Measurements from ENCODE around the gene EIF4G1. TPM values are rescaled to one million over a fixed set of nuclear protein-coding genes. Genes with fewer than 3 reads are reported as not detected.

The EIF4G1 gene
- polyA plus RNA-seq, 3 donors = 13.9 to 119 (median 24.2) TPM

GRCh38 chr3:184348057-184348382 lies 33.6 kb downstream of the EIF4G1 start:
- Histone ChIP-seq H3K79me2 (ENCODE audit: insufficient read depth, low read length) (no peaks in the 10 kb centered on the region), H2AFZ (ENCODE audit: insufficient read depth, low read depth, low read length, poor library complexity, severe bottlenecking) (no peak overlapping the region), H3K27me3 (ENCODE audit: control insufficient read depth in 2 of 2, insufficient read depth in 2 of 2, low read length in 2 of 2) (no peaks in the 10 kb centered on the region), H4K20me1 (ENCODE audit: insufficient read depth, low read length) (no peaks in the 10 kb centered on the region), H3K9ac (ENCODE audit: insufficient read depth, low read length, poor library complexity, severe bottlenecking) (no peak overlapping the region), H3K27ac (ENCODE audit: low read depth in 1 of 2, low read length in 2 of 2) (no peak overlapping the region), H3K36me3 (replicated peaks in 1 of 2; ENCODE audit: control insufficient read depth in 1 of 2, insufficient read depth in 2 of 2, low read length in 2 of 2) (peaks cover 15 to 25% of the 10 kb centered on the region in 2 donors), H3K4me2 (replicated peaks; ENCODE audit: extremely low read depth, low read length, poor library complexity, severe bottlenecking) (no peak overlapping the region), H3K4me1 (ENCODE audit: control insufficient read depth in 1 of 2, insufficient read depth in 2 of 2, low read length in 2 of 2) (no peaks in the 10 kb centered on the region), H3K9me3 (replicated peaks in 1 of 2; ENCODE audit: control insufficient read depth in 1 of 2, insufficient read depth in 1 of 2, low read length in 2 of 2) (no peaks in the 10 kb centered on the region), H3K4me3 (replicated peaks in 1 of 3; ENCODE audit: low read depth in 2 of 3, low read length in 3 of 3) (no peak overlapping the region)
- TF ChIP-seq, protein P1, sequence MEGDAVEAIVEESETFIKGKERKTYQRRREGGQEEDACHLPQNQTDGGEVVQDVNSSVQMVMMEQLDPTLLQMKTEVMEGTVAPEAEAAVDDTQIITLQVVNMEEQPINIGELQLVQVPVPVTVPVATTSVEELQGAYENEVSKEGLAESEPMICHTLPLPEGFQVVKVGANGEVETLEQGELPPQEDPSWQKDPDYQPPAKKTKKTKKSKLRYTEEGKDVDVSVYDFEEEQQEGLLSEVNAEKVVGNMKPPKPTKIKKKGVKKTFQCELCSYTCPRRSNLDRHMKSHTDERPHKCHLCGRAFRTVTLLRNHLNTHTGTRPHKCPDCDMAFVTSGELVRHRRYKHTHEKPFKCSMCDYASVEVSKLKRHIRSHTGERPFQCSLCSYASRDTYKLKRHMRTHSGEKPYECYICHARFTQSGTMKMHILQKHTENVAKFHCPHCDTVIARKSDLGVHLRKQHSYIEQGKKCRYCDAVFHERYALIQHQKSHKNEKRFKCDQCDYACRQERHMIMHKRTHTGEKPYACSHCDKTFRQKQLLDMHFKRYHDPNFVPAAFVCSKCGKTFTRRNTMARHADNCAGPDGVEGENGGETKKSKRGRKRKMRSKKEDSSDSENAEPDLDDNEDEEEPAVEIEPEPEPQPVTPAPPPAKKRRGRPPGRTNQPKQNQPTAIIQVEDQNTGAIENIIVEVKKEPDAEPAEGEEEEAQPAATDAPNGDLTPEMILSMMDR (IDR thresholded peaks at IDR 0.05) = no peak
- 86% methylated on average over 1 of the region's 4 CpGs for WGBS (ENCODE audit: insufficient coverage)
- Mint-ChIP-seq H3K4me1 (peaks cover 6% of the 10 kb centered on the region), H3K36me3 (peaks cover 25 to 37% of the 10 kb centered on the region in 2 donors), H3K4me3 (no peak overlapping the region), H3K27me3 (ENCODE audit: low read depth in 3 of 3) (peaks cover 0 to 3% (median 1%) of the 10 kb centered on the region in 3 donors), H3K27ac (no peak overlapping the region), H3K9me3 (peaks cover 0 to 1% (median 0%) of the 10 kb centered on the region in 7 donors)
- no peak for DNase-seq
- intact Hi-C loops (cut with micrococcal nuclease) = no loop called here

GRCh38 chr3:184349563-184350470 lies 35.4 kb downstream of the EIF4G1 start:
- Histone ChIP-seq H3K9me3 (replicated peaks in 1 of 2; ENCODE audit: control insufficient read depth in 1 of 2, insufficient read depth in 1 of 2, low read length in 2 of 2) (no peaks in the 10 kb centered on the region), H3K4me2 (replicated peaks; ENCODE audit: extremely low read depth, low read length, poor library complexity, severe bottlenecking) (no peak overlapping the region), H3K36me3 (replicated peaks in 1 of 2; ENCODE audit: control insufficient read depth in 1 of 2, insufficient read depth in 2 of 2, low read length in 2 of 2) (peaks cover 2 to 9% of the 10 kb centered on the region in 2 donors), H2AFZ (ENCODE audit: insufficient read depth, low read depth, low read length, poor library complexity, severe bottlenecking) (no peak overlapping the region), H3K4me1 (ENCODE audit: control insufficient read depth in 1 of 2, insufficient read depth in 2 of 2, low read length in 2 of 2) (no peaks in the 10 kb centered on the region), H3K79me2 (ENCODE audit: insufficient read depth, low read length) (no peaks in the 10 kb centered on the region), H3K27ac (ENCODE audit: low read depth in 1 of 2, low read length in 2 of 2) (no peak overlapping the region), H3K27me3 (ENCODE audit: control insufficient read depth in 2 of 2, insufficient read depth in 2 of 2, low read length in 2 of 2) (no peaks in the 10 kb centered on the region), H4K20me1 (ENCODE audit: insufficient read depth, low read length) (no peaks in the 10 kb centered on the region), H3K4me3 (replicated peaks in 1 of 3; ENCODE audit: low read depth in 2 of 3, low read length in 3 of 3) (no peak overlapping the region), H3K9ac (ENCODE audit: insufficient read depth, low read length, poor library complexity, severe bottlenecking) (no peak overlapping the region)
- peaks cover 6% of the 10 kb centered on the region for H3K4me1 Mint-ChIP-seq
- H3K9me3 Mint-ChIP-seq = no peaks in the 10 kb centered on the region
- DNase-seq = no peak
- no peak overlapping the region for H3K27ac Mint-ChIP-seq
- peaks cover 0 to 3% (median 1%) of the 10 kb centered on the region in 3 donors for H3K27me3 Mint-ChIP-seq (ENCODE audit: low read depth in 3 of 3)
- H3K36me3 Mint-ChIP-seq = peaks cover 12 to 19% of the 10 kb centered on the region in 2 donors
- intact Hi-C loops (cut with micrococcal nuclease) = no loop called here
- no peak overlapping the region for H3K4me3 Mint-ChIP-seq
- TF ChIP-seq, protein P1 (IDR thresholded peaks at IDR 0.05) = no peak
- WGBS (ENCODE audit: insufficient coverage) = 100% methylated on average over 5 of the region's 10 CpGs

All from CD14-positive monocyte (primary cell).